ENCODE results near the gene CFAP221. TPM values are rescaled to one million over a fixed set of nuclear protein-coding genes. Genes with fewer than 3 reads are reported as not detected.

Gene CFAP221
- total RNA-seq, 1 experiment from 2014 or later, result 0.20 TPM

DNA sequence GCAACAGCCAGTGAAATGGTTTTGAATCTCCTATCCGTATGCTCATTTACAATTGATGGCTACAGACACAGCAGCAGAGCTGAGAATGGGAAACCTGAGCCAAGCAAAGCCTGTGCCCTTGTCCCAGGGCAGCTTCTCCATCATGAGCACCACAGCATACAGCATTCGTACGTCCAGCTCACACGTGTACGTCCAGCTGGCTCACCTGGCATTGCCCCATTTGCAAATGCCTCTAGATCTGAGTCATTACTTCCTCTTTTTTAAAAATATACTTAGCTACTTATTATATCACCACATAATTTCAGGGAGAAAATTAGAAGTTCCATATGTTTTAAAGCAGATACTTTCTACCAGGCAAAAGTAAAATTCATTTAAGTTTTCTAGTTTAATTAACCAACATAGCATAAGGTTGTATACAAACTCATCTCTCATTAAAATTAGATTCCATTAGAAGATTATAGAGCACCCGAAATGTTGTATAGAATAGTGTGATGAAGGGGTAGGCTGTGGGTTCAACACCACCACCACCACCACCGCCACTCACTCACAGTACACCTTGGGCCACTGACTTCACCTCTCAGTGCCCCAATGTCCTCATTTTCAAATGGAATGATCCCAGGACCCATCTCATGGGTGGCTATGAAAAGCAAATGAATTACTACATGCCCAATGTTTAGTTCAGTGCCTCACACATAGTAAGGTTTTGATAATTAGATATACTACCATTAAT, 103.4 kb downstream of the CFAP221 start:
- Mint-ChIP-seq H3K36me3 (ENCODE audit: insufficient read depth in 1 of 3, low read depth in 3 of 3) (no peaks in the 10 kb centered on the region), H3K9me3 (no peaks in the 10 kb centered on the region; a peak in 1 of 5 replicates), H3K4me3 (no peak overlapping the region), H3K27ac (no peak overlapping the region), H3K4me1 (peaks cover 0 to 2% of the 10 kb centered on the region in 2 experiments; a peak in 1 of 4 replicates), H3K27me3 (ENCODE audit: low read depth) (no peaks in the 10 kb centered on the region; the same call in 1 of the 2 replicates)
- H4K91ac ChIP-seq (ENCODE audit: insufficient read length, low read depth, low read length), result no peak overlapping the region
- no peak for DNase-seq
- H3T11ph ChIP-seq (ENCODE audit: low read length), result no peak overlapping the region
- TF ChIP-seq, protein P1, sequence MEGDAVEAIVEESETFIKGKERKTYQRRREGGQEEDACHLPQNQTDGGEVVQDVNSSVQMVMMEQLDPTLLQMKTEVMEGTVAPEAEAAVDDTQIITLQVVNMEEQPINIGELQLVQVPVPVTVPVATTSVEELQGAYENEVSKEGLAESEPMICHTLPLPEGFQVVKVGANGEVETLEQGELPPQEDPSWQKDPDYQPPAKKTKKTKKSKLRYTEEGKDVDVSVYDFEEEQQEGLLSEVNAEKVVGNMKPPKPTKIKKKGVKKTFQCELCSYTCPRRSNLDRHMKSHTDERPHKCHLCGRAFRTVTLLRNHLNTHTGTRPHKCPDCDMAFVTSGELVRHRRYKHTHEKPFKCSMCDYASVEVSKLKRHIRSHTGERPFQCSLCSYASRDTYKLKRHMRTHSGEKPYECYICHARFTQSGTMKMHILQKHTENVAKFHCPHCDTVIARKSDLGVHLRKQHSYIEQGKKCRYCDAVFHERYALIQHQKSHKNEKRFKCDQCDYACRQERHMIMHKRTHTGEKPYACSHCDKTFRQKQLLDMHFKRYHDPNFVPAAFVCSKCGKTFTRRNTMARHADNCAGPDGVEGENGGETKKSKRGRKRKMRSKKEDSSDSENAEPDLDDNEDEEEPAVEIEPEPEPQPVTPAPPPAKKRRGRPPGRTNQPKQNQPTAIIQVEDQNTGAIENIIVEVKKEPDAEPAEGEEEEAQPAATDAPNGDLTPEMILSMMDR (conservative IDR thresholded peaks at IDR 0.05), result no peak
- H4K8ac ChIP-seq (replicated peaks; ENCODE audit: insufficient read length, low read depth, low read length), result no peak overlapping the region
- no peak overlapping the region for H3K18ac ChIP-seq (ENCODE audit: insufficient read length, low read depth, low read length)
- H3K23ac ChIP-seq (ENCODE audit: insufficient read length, low read depth, low read length), result no peak overlapping the region
- no peak overlapping the region for H3K9ac ChIP-seq (ENCODE audit: extremely low read depth, insufficient read length, low read length)
- H2BK20ac ChIP-seq (ENCODE audit: low read depth, low read length, poor library complexity, severe bottlenecking), result no peak overlapping the region
- no peak overlapping the region for H2BK120ac ChIP-seq (ENCODE audit: low read depth, low read length, poor library complexity, severe bottlenecking)
- H2BK5ac ChIP-seq (ENCODE audit: insufficient read length, low read length), result no peak overlapping the region
- no peak overlapping the region for H3K4ac ChIP-seq (ENCODE audit: low read depth, low read length)
- no peaks in the 10 kb centered on the region for H3K9me3 ChIP-seq (ENCODE audit: control insufficient read depth, low read depth, low read length)
- H3K23me2 ChIP-seq (ENCODE audit: insufficient read length, low read depth, low read length, poor library complexity, severe bottlenecking), result no peaks in the 10 kb centered on the region
- no peak overlapping the region for H3K27ac ChIP-seq (ENCODE audit: insufficient read length, low read depth, low read length)
- H2BK15ac ChIP-seq (ENCODE audit: low read depth, low read length), result no peak overlapping the region
- no peaks in the 10 kb centered on the region; the same call in 1 of the 2 replicates for H3K27me3 ChIP-seq (ENCODE audit: insufficient read depth, low read length)
- no peaks in the 10 kb centered on the region for H3K79me1 ChIP-seq (ENCODE audit: insufficient read depth, low read depth, low read length, poor library complexity, severe bottlenecking)
- no peaks in the 10 kb centered on the region for H3K4me1 ChIP-seq (ENCODE audit: insufficient read depth, low read length)
- no CpG with 5 or more reads among the region's 7 CpGs for WGBS (ENCODE audit: extremely low coverage, insufficient read length, low lambda C conversion rate)
- no peaks in the 10 kb centered on the region for H4K20me1 ChIP-seq (ENCODE audit: control insufficient read depth, insufficient read depth, insufficient read length)
- H3K4me2 ChIP-seq (ENCODE audit: insufficient read depth, insufficient read length, low read length), result no peak overlapping the region
- H3K14ac ChIP-seq (ENCODE audit: insufficient read depth, low read length), result no peak overlapping the region
- no peak overlapping the region for H4K5ac ChIP-seq (ENCODE audit: insufficient read length, low read depth, low read length)
- H2BK12ac ChIP-seq (ENCODE audit: insufficient read length, low read depth, low read length), result no peak overlapping the region
- no peaks in the 10 kb centered on the region for H3K79me2 ChIP-seq (ENCODE audit: insufficient read depth, low read length)
- no peak overlapping the region for H3K56ac ChIP-seq (ENCODE audit: insufficient read length, low read depth, low read length)
- H2AFZ ChIP-seq (ENCODE audit: low read length), result no peak overlapping the region
- no peak overlapping the region for H2AK5ac ChIP-seq (ENCODE audit: insufficient read length, low read length)

All from H9 (cell line).